Stimulated activated CD8-positive, alpha-beta memory T cell treated with anti-CD3 and anti-CD28 coated beads, Interleukin-15, amount 100 ng/mL, for 24 hours (primary cell): Measurements from ENCODE around the gene MUC13.

Source experiments
- DNase-seq: peaks from one replicate; pipeline ENCODE4 v3.0.0-alpha.2; 2020; ENCODE audit warnings: low read depth

The MUC13 gene

GRCh38 chr3:124873226-124873625 lies 61.3 kb downstream of the MUC13 start:
- no peak for DNase-seq

- no peak for DNase-seq
Measured at GRCh38 chr3:124867511-124867910, 67.0 kb downstream of the MUC13 start.

GRCh38 chr3:124862006-124862405 lies 72.5 kb downstream of the MUC13 start:
- DNase-seq: no peak

GRCh38 chr3:124861041-124861440 lies 73.5 kb downstream of the MUC13 start:
- DNase-seq: no peak

- no peak for DNase-seq
Measured at GRCh38 chr3:124860599-124860998, 74.0 kb downstream of the MUC13 start.

- no peak for DNase-seq
Measured at GRCh38 chr3:124859025-124859424, 75.5 kb downstream of the MUC13 start.

- no peak for DNase-seq
Measured at GRCh38 chr3:124858275-124858674, 76.3 kb downstream of the MUC13 start.

- DNase-seq: no peak
Measured at GRCh38 chr3:124856677-124857076, 77.9 kb downstream of the MUC13 start.
